Ishikawa (cell line): ENCODE results near the gene ZSCAN25.

Source experiments
- CEBPB ChIP-seq: IDR thresholded peaks from 2 replicates; pipeline ENCODE4 v1.6.1; 2012
- CREB1 ChIP-seq: IDR thresholded peaks from 2 replicates; pipeline ENCODE4 v1.6.1; 2012; ENCODE audit warnings: low read depth
- EGR1 ChIP-seq: IDR thresholded peaks from 2 replicates; pipeline ENCODE4 v1.6.1; 2012
- EP300 ChIP-seq: IDR thresholded peaks from 2 replicates; pipeline ENCODE4 v1.6.1; 2012; ENCODE audit warnings: borderline replicate concordance
- FOXM1 ChIP-seq: IDR thresholded peaks from 2 replicates; pipeline ENCODE4 v1.6.1; 2012; ENCODE audit warnings: low read depth, borderline replicate concordance
- MAX ChIP-seq: IDR thresholded peaks from 2 replicates; pipeline ENCODE4 v1.6.1; 2012
- NFIC ChIP-seq: IDR thresholded peaks from 2 replicates; pipeline ENCODE4 v1.6.1; 2012
- RAD21 ChIP-seq: IDR thresholded peaks from 2 replicates; pipeline ENCODE4 v1.6.1; 2012; ENCODE audit warnings: low read depth
- REST ChIP-seq: IDR thresholded peaks from 2 replicates; pipeline ENCODE4 v1.6.1; 2012; ENCODE audit warnings: low read depth, mild to moderate bottlenecking
- TAF1 ChIP-seq: IDR thresholded peaks from 2 replicates; pipeline ENCODE4 v1.6.1; 2012; ENCODE audit warnings: low read depth, mild to moderate bottlenecking
- TCF12 ChIP-seq: IDR thresholded peaks from 2 replicates; pipeline ENCODE4 v1.6.1; 2012; ENCODE audit warnings: low read depth
- TEAD4 ChIP-seq: IDR thresholded peaks from 2 replicates; pipeline ENCODE4 v1.6.1; 2012
- YY1 ChIP-seq: IDR thresholded peaks from 2 replicates; pipeline ENCODE4 v1.6.1; 2012; ENCODE audit warnings: low read depth
- ZBTB7A ChIP-seq: IDR thresholded peaks from 2 replicates; pipeline ENCODE4 v1.6.1; 2012; ENCODE audit warnings: low read depth
- TF ChIP-seq, protein P1 (sequence below): IDR thresholded peaks from 2 replicates; pipeline ENCODE4 v1.6.1; 2012

Gene ZSCAN25

GRCh38 chr7:99628471-99629465 lies 12.0 kb downstream of the ZSCAN25 start:
- TF ChIP-seq ZBTB7A (no peak), NFIC (no peak)

- TF ChIP-seq MAX = no peak
- TF ChIP-seq FOXM1 = no peak
- no peak for TF ChIP-seq EP300
- no peak for TF ChIP-seq RAD21
- TF ChIP-seq ZBTB7A = no peak
- TF ChIP-seq CEBPB = no peak
- no peak for TF ChIP-seq REST
- no peak for TF ChIP-seq NFIC
Observed at GRCh38 chr7:99629643-99630042, 12.9 kb downstream of the ZSCAN25 start.

- TF ChIP-seq RAD21 = peak; percentile 18; the same call in 1 of the 2 replicates
- TF ChIP-seq, protein P1, sequence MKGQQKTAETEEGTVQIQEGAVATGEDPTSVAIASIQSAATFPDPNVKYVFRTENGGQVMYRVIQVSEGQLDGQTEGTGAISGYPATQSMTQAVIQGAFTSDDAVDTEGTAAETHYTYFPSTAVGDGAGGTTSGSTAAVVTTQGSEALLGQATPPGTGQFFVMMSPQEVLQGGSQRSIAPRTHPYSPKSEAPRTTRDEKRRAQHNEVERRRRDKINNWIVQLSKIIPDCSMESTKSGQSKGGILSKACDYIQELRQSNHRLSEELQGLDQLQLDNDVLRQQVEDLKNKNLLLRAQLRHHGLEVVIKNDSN = no peak
Observed at GRCh38 chr7:99631295-99632109, 14.8 kb downstream of the ZSCAN25 start.

- TF ChIP-seq ZBTB7A (no peak), MAX (no peak), CREB1 (no peak), EGR1 (no peak), YY1 (no peak), EP300 (no peak), RAD21 (no peak)
Observed at GRCh38 chr7:99638731-99639130, 22.0 kb downstream of the ZSCAN25 start.

- TF ChIP-seq MAX (no peak), TCF12 (no peak), REST (no peak), CEBPB (no peak)
Observed at GRCh38 chr7:99639267-99639666, 22.5 kb downstream of the ZSCAN25 start.

- no peak for TF ChIP-seq CREB1
- no peak for TF ChIP-seq CEBPB
- TF ChIP-seq EGR1 = no peak
- TF ChIP-seq EP300 = no peak
- TF ChIP-seq TAF1 = no peak
- TF ChIP-seq YY1 = no peak
- TF ChIP-seq REST = no peak
- no peak for TF ChIP-seq TEAD4
- TF ChIP-seq MAX = no peak
- TF ChIP-seq FOXM1 = no peak
- TF ChIP-seq, protein P1 = no peak
- no peak for TF ChIP-seq TCF12
- TF ChIP-seq NFIC = no peak
- no peak for TF ChIP-seq RAD21
- TF ChIP-seq ZBTB7A = no peak
Observed at GRCh38 chr7:99642027-99642426, 25.3 kb downstream of the ZSCAN25 start.
